Immature natural killer cell (primary cell): ENCODE data around the gene SOX5. TPM values are rescaled to one million over a fixed set of nuclear protein-coding genes. Genes with fewer than 3 reads are reported as not detected.

Experiments
- DNase-seq, 3 donors: peaks; one replicate each; pipeline ENCODE4 v3.0.0; 2022; ENCODE audit warnings: mixed read lengths in 1 of 3
- H3K27ac Mint-ChIP-seq, 6 donors: one replicate each; pipeline ENCODE4 v1.8.0; 2020; ENCODE audit warnings: mixed read lengths in 6 of 6, mild to moderate bottlenecking in 5 of 6, inconsistent platforms in 4 of 6, moderate library complexity in 3 of 6
- H3K27me3 Mint-ChIP-seq, 3 donors: one replicate each; pipeline ENCODE4 v1.8.0; 2020 to 2021; ENCODE audit warnings: low read depth in 3 of 3, mild to moderate bottlenecking in 3 of 3, mixed read lengths in 3 of 3, moderate library complexity in 3 of 3, inconsistent platforms in 1 of 3
- H3K36me3 Mint-ChIP-seq, 3 donors: one replicate each; pipeline ENCODE4 v1.8.0; 2020; ENCODE audit warnings: mixed read lengths in 3 of 3, inconsistent platforms in 2 of 3, mild to moderate bottlenecking in 2 of 3
- H3K4me1 Mint-ChIP-seq, 2 donors: one replicate each; pipeline ENCODE4 v1.8.0; 2020; ENCODE audit warnings: inconsistent platforms in 2 of 2, mild to moderate bottlenecking in 2 of 2, mixed read lengths in 2 of 2, moderate library complexity in 1 of 2
- H3K4me3 Mint-ChIP-seq, 5 donors: one replicate each; pipeline ENCODE4 v1.8.0; 2020; ENCODE audit warnings: mild to moderate bottlenecking in 5 of 5, mixed read lengths in 5 of 5, inconsistent platforms in 3 of 5, moderate library complexity in 3 of 5
- H3K9me3 Mint-ChIP-seq, 6 donors: one replicate each; pipeline ENCODE4 v1.8.0; 2020; ENCODE audit warnings: mild to moderate bottlenecking in 6 of 6, mixed read lengths in 6 of 6, inconsistent platforms in 4 of 6, moderate library complexity in 3 of 6
- polyA plus RNA-seq, 3 donors: library from polyadenylated mRNA; unstranded; fragments of 300-500 nt; fragmentation: Illumina TruSeq; gene quantifications; one replicate each; pipeline ENCODE4 v1.2.3, GENCODE V29; 2021

SOX5 gene
- polyA plus RNA-seq, 3 donors from 2014 or later: not detected

DNA sequence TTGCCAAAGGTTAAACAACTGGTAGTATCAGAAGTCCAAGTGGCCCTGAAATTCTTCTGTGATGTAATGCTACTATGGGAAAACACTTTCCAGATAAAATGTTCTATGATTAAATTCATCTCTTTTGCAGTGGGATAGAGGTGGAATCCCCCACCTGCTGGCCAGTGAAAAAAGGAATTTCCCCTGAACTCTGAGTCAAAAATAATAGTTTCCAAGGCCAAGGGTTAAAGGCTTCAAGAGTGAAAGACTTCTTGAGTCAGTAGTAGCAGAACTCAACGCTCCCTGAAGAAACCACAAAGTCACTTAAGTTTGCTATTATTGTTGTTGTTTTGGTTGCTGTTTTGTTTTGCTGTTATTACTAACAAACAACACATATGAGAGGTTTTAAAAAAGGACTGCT is 330.8 kb downstream of the SOX5 start:
- DNase-seq: no peak
- H3K27me3 Mint-ChIP-seq: peaks cover 0 to 4% (median 0%) of the 10 kb centered on the region in 3 donors
- H3K36me3 Mint-ChIP-seq: no peaks in the 10 kb centered on the region
- peaks cover 8 to 30% (median 13%) of the 10 kb centered on the region in 6 donors for H3K9me3 Mint-ChIP-seq
- H3K27ac Mint-ChIP-seq: no peak overlapping the region
- H3K4me1 Mint-ChIP-seq: no peaks in the 10 kb centered on the region
- no peak overlapping the region for H3K4me3 Mint-ChIP-seq

DNA sequence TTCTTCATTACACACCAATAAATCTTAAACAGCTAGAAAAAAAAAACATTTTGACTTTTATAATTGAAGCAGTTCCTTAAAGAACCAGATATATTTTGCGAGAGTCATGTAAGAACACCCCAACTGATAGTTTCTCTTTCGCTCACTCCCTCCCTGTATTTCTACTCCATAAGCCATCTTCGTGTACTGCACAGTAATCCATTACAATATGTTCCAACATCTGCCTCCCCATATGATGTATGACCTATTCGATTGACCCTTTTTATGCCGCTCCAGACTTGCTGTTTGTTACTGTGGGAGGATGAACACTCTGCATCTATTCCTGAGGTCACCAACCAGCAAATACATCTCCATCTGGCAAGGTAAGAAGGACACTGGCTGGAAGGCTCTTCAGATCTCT is 331.7 kb downstream of the SOX5 start:
- Mint-ChIP-seq H3K9me3 (peaks cover 8 to 27% (median 13%) of the 10 kb centered on the region in 6 donors), H3K4me1 (no peaks in the 10 kb centered on the region), H3K4me3 (no peak overlapping the region), H3K36me3 (no peaks in the 10 kb centered on the region), H3K27ac (no peak overlapping the region), H3K27me3 (peaks cover 0 to 4% (median 0%) of the 10 kb centered on the region in 3 donors)
- no peak for DNase-seq

DNA sequence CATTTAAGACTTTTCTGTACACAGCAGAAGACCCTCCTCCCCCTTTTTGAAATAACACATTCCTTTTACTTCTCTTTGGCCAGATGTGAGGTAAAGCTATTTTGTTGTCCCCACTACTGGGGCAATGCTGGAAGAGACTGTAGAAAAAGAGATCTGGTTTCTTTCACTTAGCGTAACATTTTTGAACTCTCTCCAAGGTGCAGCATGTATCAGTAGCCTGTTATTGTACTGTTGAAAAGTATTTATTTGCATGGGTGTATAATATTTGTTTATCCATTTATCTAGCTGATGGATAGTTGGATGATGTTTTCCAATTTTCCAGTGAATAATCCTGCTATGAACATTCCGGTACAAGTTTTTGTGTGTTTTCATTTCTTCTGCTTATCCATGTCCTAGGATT is 335.2 kb downstream of the SOX5 start:
- no peak overlapping the region for H3K4me3 Mint-ChIP-seq

GRCh38 chr12:23611320-23611719 is 338.1 kb downstream of the SOX5 start:
- Mint-ChIP-seq H3K4me3 (no peak overlapping the region), H3K4me1 (no peaks in the 10 kb centered on the region), H3K27ac (no peak overlapping the region), H3K27me3 (peaks cover 0 to 1% (median 0%) of the 10 kb centered on the region in 3 donors), H3K9me3 (peaks cover 4 to 32% (median 13%) of the 10 kb centered on the region in 6 donors), H3K36me3 (no peaks in the 10 kb centered on the region)
- no peak for DNase-seq

More for the DNA sequence above, 335.2 kb downstream of the SOX5 start:
- H3K36me3 Mint-ChIP-seq: no peaks in the 10 kb centered on the region
- no peaks in the 10 kb centered on the region for H3K4me1 Mint-ChIP-seq
- no peak for DNase-seq
- H3K27me3 Mint-ChIP-seq: peaks cover 0 to 4% (median 0%) of the 10 kb centered on the region in 3 donors
- no peak overlapping the region for H3K27ac Mint-ChIP-seq
- peaks cover 5 to 36% (median 12%) of the 10 kb centered on the region in 6 donors for H3K9me3 Mint-ChIP-seq

DNA sequence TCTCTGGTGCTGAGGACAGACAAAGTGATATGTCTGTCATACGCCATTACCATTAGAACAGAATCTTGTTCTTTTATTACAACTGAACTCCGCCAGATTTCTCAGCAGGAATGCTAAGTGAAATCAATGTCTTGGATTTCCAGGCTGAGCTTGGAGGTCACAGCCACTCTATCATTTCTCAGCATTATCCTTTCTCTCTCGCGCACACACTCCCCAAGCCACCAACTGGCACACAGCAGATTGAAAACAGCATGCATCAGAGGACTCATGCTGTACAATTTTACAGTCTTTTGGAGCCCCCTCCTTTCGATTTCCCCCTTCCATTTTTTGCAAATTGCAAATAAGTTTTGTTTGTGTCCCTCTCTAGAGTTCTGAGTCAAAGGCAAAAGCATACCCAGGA is 348.6 kb downstream of the SOX5 start:
- Mint-ChIP-seq H3K27ac (no peak overlapping the region), H3K9me3 (peaks cover 4 to 35% (median 17%) of the 10 kb centered on the region in 6 donors), H3K4me3 (no peak overlapping the region), H3K27me3 (no peaks in the 10 kb centered on the region), H3K36me3 (peaks cover 0 to 4% (median 0%) of the 10 kb centered on the region in 3 donors), H3K4me1 (no peaks in the 10 kb centered on the region)
- no peak for DNase-seq

DNA sequence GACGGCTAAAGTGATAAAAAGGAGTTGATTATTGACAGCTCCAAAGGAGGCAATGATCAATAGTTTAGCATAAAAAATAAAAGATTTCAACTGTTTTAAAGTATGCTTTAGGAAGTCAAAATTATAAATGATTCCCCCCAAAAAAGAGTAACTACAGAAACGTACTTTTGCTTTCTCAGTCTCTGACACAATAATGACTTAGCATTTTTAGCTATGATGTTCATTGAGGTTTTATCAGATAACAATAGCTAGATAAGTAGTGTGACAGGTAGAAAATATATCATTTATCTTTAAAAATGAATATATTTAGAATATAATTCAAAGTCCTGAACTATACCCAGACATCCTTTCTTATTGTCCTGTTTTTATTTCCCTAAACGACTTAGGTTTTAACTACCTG is 352.9 kb downstream of the SOX5 start:
- Mint-ChIP-seq H3K4me3 (no peak overlapping the region), H3K27ac (no peak overlapping the region), H3K27me3 (no peaks in the 10 kb centered on the region), H3K9me3 (peaks cover 6 to 26% (median 20%) of the 10 kb centered on the region in 6 donors), H3K36me3 (peaks cover 0 to 4% (median 0%) of the 10 kb centered on the region in 3 donors), H3K4me1 (no peaks in the 10 kb centered on the region)
- no peak for DNase-seq

DNA sequence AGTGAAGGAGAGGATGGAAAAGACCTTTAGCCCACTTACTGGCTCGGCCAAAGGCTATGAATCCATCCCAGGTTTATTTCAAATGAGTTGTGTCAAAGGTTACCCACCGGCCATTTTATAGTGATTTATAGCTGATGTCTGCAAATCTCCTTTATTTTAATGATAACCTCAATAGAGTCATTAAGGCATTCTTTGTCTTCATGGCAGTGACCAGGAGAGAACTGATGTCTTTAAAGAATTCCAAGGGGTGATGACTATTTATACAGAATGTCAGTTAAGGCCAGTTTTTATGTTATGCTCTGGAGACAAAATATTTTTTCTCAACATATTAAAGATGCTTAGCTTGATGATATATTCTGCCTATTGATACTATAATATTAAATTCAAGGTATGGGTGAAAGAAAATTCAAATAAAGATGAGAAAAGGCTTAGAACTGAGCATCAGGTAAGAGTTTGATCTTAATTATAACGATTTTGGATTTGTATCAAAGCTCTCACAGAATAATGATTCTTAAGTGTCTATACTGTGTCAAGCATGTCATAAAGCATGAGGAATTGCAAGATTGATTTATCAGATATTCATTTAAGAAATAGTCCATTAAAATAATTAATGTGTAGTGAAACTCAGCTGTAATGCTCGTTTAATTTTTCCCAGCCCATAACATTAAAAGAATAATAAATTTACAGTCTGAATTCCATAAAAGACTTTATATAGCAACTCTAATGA is 361.5 kb downstream of the SOX5 start:
- Mint-ChIP-seq H3K27ac (no peak overlapping the region), H3K36me3 (no peaks in the 10 kb centered on the region), H3K4me3 (no peak overlapping the region), H3K4me1 (no peaks in the 10 kb centered on the region), H3K9me3 (peaks cover 2 to 20% (median 10%) of the 10 kb centered on the region in 6 donors), H3K27me3 (no peaks in the 10 kb centered on the region)
- no peak for DNase-seq

DNA sequence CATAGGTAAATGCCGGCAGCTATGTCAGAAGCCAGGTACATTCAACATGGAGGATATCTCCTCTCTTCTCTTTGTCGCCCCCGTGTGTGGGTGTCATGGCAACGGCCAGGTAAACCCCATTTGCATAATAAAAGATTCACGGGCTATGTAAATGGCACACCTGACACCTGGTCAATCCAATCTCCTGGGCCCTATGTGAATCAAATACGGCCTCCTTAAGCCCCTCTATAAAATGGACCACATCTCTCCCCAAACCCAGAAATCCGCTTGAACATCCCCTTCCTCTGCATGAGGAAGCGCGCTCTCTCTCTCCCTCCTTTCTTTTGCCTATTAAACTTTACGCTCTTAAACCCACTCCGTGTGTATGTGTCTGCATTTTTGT is 363.7 kb downstream of the SOX5 start:
- no peak for DNase-seq
- Mint-ChIP-seq H3K27me3 (no peaks in the 10 kb centered on the region), H3K27ac (no peak overlapping the region), H3K36me3 (no peaks in the 10 kb centered on the region), H3K9me3 (peaks cover 1 to 20% (median 9%) of the 10 kb centered on the region in 6 donors), H3K4me3 (no peak overlapping the region), H3K4me1 (no peaks in the 10 kb centered on the region)

- H3K4me3 Mint-ChIP-seq: no peak overlapping the region
- no peaks in the 10 kb centered on the region for H3K4me1 Mint-ChIP-seq
- no peaks in the 10 kb centered on the region for H3K27me3 Mint-ChIP-seq
- H3K9me3 Mint-ChIP-seq: peaks cover 1 to 20% (median 9%) of the 10 kb centered on the region in 6 donors
- DNase-seq: no peak
- H3K27ac Mint-ChIP-seq: no peak overlapping the region
- no peaks in the 10 kb centered on the region for H3K36me3 Mint-ChIP-seq
Measured at GRCh38 chr12:23585156-23585781, 364.2 kb downstream of the SOX5 start.

DNA sequence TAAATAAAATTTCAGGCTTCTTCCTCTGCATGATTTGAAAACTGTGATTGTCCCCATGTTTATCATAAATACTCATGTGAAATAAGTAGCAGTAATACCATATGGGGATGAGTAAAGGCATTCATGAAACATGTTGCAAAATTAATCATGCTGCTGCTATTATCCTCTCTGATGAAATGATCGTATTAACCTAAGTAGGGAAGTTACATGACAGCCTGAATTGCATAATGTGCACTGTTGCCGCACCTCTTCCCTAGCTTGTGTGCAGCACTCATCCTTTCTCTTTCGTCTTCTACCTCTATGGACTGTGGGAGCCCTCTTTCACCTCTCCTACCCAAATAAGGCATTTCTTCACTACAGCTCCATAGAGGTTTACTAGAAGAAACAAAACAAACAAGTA is 367.6 kb downstream of the SOX5 start:
- no peak for DNase-seq
- H3K36me3 Mint-ChIP-seq: no peaks in the 10 kb centered on the region
- H3K4me3 Mint-ChIP-seq: no peak overlapping the region
- peaks cover 3 to 20% (median 8%) of the 10 kb centered on the region in 6 donors for H3K9me3 Mint-ChIP-seq
- no peak overlapping the region for H3K27ac Mint-ChIP-seq
- H3K4me1 Mint-ChIP-seq: no peaks in the 10 kb centered on the region
- H3K27me3 Mint-ChIP-seq: no peaks in the 10 kb centered on the region

GRCh38 chr12:23579257-23579656 is 370.2 kb downstream of the SOX5 start:
- no peaks in the 10 kb centered on the region for H3K36me3 Mint-ChIP-seq
- H3K4me1 Mint-ChIP-seq: no peaks in the 10 kb centered on the region
- no peaks in the 10 kb centered on the region for H3K27me3 Mint-ChIP-seq

DNA sequence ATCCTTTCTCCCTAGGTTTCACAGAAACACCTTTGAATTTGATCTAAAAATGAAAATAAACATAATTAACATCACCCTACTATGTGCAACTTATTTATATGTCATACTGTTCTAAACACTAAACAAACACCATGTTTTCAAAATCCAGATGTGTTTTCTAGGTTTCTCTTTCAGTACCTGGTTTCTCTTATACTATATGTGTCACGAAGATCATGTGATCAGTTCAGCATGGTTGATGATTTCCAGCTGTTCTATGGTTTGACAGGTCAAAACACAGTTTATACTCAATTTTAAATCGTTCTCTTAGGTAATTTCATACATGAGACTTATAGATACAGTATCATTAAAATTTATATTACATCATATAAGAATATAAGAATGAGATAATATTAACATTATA is 373.1 kb downstream of the SOX5 start:
- Mint-ChIP-seq H3K9me3 (peaks cover 0 to 16% (median 9%) of the 10 kb centered on the region in 6 donors), H3K27me3 (no peaks in the 10 kb centered on the region), H3K27ac (no peak overlapping the region), H3K4me1 (no peaks in the 10 kb centered on the region), H3K36me3 (no peaks in the 10 kb centered on the region), H3K4me3 (no peak overlapping the region)
- DNase-seq: no peak

More at GRCh38 chr12:23579257-23579656, 370.2 kb downstream of the SOX5 start:
- Mint-ChIP-seq H3K27ac (no peak overlapping the region), H3K9me3 (peaks cover 5 to 21% (median 7%) of the 10 kb centered on the region in 6 donors), H3K4me3 (no peak overlapping the region)
- DNase-seq: no peak

- Mint-ChIP-seq H3K4me1 (no peaks in the 10 kb centered on the region), H3K27ac (no peak overlapping the region), H3K27me3 (peaks cover 0 to 2% (median 0%) of the 10 kb centered on the region in 3 donors), H3K4me3 (no peak overlapping the region), H3K36me3 (no peaks in the 10 kb centered on the region), H3K9me3 (peaks cover 8 to 34% (median 13%) of the 10 kb centered on the region in 6 donors)
- DNase-seq: no peak
Measured at GRCh38 chr12:23569356-23569755, 380.1 kb downstream of the SOX5 start.

DNA sequence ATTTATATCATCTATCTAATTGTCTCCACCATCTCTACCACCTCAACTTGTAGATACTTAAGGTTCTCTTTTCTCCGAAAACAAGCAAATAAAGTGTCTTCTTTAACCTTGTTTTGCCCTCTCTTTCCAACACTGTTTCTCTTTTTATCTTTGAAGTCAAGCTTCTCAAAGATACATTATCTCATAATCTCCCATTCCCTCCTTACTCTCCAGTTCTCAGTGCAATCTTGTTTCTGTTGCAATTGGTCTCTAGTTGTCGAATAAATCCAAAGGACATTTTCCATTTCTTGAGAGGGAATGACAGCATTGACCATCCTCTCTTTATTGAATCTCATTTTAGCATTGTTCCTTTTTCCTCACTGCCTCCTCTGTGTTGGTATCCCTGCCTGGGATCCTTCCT is 383.3 kb downstream of the SOX5 start:
- Mint-ChIP-seq H3K4me1 (no peaks in the 10 kb centered on the region), H3K4me3 (no peak overlapping the region), H3K27ac (no peak overlapping the region), H3K9me3 (peaks cover 3 to 40% (median 13%) of the 10 kb centered on the region in 6 donors), H3K36me3 (no peaks in the 10 kb centered on the region), H3K27me3 (peaks cover 0 to 2% (median 0%) of the 10 kb centered on the region in 3 donors)
- no peak for DNase-seq
